Measurements from ENCODE around the gene RAB10.
"Not testable (repeated sequence)": the region's sequence is repeated elsewhere in the genome, so short reads cannot be mapped to it uniquely, and the experiment has no call there.

RAB10 gene

GRCh38 chr2:26016012-26016705 lies 17.7 kb upstream of the RAB10 start:
- DNase-seq (ENCODE audit: low read depth in 2 of 2) = no peak

DNA sequence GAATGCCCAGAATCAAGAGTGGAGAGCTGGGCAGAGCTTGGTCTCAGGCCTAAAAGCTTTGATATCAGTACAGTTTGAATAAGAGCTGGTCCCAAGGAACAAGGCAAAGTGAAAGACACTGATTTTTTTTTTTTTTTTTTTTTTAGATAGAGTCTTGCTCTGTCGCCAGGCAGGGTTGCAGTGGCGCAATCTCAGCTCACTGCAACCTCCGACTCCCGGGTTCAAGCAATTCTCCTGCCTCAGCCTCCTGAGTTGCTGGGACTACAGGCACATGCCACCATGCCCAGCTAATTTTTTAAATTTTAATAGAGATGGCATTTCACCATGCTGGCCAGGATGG lies 17.2 kb upstream of the RAB10 start:
- not testable (repeated sequence) for DNase-seq (ENCODE audit: low read depth in 2 of 2)

DNA sequence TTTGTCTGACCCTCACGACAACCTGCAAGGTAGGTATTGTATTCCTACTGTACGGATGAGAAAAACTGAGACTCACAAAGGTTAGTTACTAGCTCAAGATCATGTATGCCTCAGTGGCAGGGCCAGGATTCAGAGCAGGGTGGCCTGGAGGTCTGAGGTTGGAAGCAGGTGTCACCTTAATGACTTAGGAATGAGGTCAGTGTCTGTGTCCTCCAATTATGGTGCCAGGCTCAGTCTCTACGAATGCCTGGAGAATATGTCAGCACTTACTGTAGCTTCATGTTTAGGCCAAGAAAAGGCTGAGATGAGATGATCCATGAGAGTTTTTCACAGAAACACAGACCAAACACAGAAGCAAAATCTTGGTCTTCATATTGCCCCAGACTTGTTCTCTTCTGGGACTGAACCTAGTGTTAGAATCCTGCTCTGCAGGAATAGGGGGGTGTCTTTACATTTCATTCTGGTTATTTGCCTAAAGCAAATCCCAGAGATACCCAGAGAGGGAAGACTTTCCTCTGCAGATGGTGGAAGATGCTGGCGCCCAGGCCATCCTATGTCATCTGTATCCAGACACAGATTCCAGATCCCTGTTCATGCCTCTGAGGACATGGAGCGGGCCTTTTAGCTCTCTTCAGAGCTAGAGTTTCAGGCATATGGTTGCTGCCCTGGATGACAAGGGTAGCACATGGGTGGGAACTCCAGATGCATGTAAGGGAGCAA lies 16.3 kb upstream of the RAB10 start:
- no peak for DNase-seq (ENCODE audit: low read depth in 2 of 2)

DNA sequence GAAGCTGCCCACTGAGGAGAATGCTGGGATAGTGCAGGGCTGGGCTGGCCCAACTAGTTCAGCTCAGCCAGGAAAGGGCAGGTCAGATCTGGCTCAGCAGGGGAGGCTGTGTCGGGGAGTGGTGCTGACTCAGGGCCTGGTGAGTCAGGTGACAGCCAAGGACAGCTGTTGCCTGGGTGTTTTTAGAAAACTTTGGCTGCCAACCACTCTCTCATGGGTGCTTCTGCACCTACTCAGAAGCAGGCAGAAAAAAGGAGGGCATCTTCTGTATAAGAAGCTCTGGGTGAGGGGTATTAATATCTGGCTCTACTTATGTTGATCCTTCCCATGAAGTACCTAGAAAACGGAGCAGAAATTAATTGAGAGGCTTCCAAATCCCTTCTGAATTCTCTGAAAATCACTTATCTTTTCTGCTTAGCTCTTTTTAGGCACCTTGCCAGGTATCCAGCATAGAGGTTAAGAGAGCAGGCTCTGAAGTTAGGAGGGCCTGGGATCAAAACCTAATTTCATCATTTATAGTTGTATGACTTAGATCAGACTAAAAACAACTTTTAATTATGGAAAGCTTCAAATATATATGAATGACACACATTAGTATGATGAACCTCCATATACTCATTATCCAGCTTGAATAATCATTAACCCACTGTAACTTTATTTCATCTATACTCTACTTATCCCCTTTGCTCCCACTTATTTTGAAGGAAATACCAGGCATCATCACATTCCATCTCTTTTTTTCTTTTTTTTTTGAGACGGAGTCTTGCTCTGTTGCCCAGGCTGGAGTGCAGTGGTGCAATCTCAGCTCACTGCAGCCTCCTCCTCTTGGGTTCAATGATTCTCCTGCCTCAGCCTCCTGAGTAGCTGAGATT lies 15.5 kb upstream of the RAB10 start:
- no peak for DNase-seq (ENCODE audit: low read depth in 2 of 2)

- DNase-seq (ENCODE audit: low read depth in 2 of 2) = no peak
These were observed 13.6 kb upstream of the RAB10 start for GRCh38 chr2:26020231-26020640.

GRCh38 chr2:26024260-26024659 lies 9.6 kb upstream of the RAB10 start:
- no peak for DNase-seq (ENCODE audit: low read depth in 2 of 2)

DNA sequence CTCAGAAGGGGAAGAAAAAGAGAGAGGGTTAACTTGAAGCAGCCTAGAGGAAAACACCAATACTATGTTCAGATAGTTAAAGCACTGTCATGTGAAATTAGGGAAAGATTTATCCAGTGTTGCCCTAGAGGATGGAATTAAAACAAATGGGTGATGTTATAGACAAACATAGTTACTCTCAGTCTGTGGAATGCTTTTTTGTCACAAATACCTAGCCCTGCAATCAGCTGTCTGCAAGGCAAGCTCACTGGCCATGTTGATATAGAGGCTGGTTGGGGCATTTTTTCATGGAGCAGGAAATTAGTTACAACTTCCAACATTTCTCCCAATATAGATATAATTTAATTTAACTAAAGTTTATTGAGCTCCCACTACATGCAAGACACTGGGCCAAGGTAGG lies 8.4 kb upstream of the RAB10 start:
- no peak for DNase-seq (ENCODE audit: low read depth in 2 of 2)

- not testable (repeated sequence) for DNase-seq (ENCODE audit: low read depth in 2 of 2)
These were observed 5.8 kb upstream of the RAB10 start for GRCh38 chr2:26028083-26028482.

GRCh38 chr2:26032586-26033269 lies 1.2 kb upstream of the RAB10 start:
- DNase-seq (ENCODE audit: low read depth in 2 of 2) = not testable (repeated sequence)

- DNase-seq (ENCODE audit: low read depth in 2 of 2) = peak in 1 of 2 donors; percentile 6
These were observed 540 bp upstream of the RAB10 start for GRCh38 chr2:26033270-26033817.

GRCh38 chr2:26034637-26034992 lies 731 bp downstream of the RAB10 start:
- no peak for DNase-seq (ENCODE audit: low read depth in 2 of 2)

DNA sequence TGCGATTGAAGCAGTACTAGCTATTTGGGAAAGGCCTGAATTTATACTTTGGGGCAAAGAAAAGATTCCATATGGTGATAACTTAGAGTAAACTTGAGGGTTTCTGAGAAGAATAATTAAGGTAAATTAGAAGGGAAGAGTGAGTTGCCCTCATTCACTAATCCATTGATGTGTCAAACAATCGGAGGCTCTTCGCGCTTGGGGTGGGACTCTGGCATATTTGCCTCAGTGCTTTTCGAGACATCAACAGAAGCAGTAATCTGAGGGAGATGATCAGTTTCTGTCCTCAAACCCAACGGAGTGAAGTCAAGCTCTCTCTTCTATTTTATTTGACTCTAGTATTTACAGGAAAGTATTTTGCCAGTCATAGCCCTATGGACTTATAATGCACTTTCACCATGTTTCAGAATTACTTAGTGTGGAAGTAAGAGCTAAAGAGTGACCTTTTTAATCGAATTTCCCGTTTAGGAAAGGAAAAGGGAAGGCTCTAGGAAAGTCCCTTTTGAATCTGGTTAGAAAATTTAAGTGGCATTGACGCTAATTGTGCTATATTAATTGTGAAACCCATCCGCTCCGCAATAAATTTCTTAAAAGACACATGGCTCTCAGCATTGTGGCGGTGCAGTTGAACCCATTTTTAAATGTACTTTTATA lies 1.3 kb downstream of the RAB10 start:
- no peak for DNase-seq (ENCODE audit: low read depth in 2 of 2)

GRCh38 chr2:26039603-26040323 lies 5.9 kb downstream of the RAB10 start:
- DNase-seq (ENCODE audit: low read depth in 2 of 2) = no peak

GRCh38 chr2:26043109-26043508 lies 9.2 kb downstream of the RAB10 start:
- DNase-seq (ENCODE audit: low read depth in 2 of 2) = no peak

- DNase-seq (ENCODE audit: low read depth in 2 of 2) = no peak
These were observed 10.2 kb downstream of the RAB10 start for GRCh38 chr2:26043862-26044696.

- no peak for DNase-seq (ENCODE audit: low read depth in 2 of 2)
These were observed 14.9 kb downstream of the RAB10 start for GRCh38 chr2:26048791-26049190.

GRCh38 chr2:26049641-26050040 lies 15.8 kb downstream of the RAB10 start:
- no peak for DNase-seq (ENCODE audit: low read depth in 2 of 2)

DNA sequence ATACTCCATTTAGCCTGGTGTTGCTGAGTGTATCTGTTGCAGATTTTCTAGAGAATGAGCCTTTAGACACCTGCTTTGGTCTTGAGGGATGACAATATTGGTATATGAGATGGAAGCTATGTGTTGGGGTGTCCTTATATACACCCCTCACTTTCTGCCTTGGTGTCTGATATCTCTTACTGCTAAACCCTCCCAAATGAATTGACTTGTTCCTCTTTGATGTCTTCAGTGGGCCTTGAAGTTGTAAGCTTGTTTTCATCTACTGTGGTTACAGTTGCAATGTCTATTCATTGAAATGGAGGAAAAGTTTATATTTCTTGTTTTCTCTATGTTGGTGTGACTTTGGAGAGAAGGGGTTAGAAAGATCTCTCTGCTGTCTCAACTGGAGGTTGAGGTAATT lies 18.9 kb downstream of the RAB10 start:
- DNase-seq (ENCODE audit: low read depth in 2 of 2) = no peak

- DNase-seq (ENCODE audit: low read depth in 2 of 2) = no peak
These were observed 20.9 kb downstream of the RAB10 start for GRCh38 chr2:26054598-26055348.

All from activated CD8-positive, alpha-beta memory T cell treated with anti-CD3 and anti-CD28 coated beads for 4 hours (primary cell).